BLaER1 treated with 17β-estradiol and CSF1 and Interleukin-3, amounts not matched to agents 10 nM and 100 nM (cell line): ENCODE data around the gene TAGLN3.
A peak's percentile ranks its signal among the peaks of the same experiment; 100 is the strongest.

Experiments used
- H3K27ac ChIP-seq, 11 experiments: shearing (Covaris generic); formaldehyde crosslinking; 2 replicates each; pipeline ENCODE4 v1.8.1; 2022
- H3K27me3 ChIP-seq, 11 experiments: shearing (Covaris generic); formaldehyde crosslinking; 2 replicates each; pipeline ENCODE4 v1.8.1; 2022
- H3K36me3 ChIP-seq, 11 experiments: shearing (Covaris generic); formaldehyde crosslinking; 2 replicates each; pipeline ENCODE4 v1.8.1; 2022
- H3K4me1 ChIP-seq, 10 experiments: shearing (Covaris generic); formaldehyde crosslinking; 2 replicates each; pipeline ENCODE4 v1.8.1; 2022
- H3K4me2 ChIP-seq, 11 experiments: shearing (Covaris generic); formaldehyde crosslinking; 2 replicates each; pipeline ENCODE4 v1.8.1; 2022
- H3K4me3 ChIP-seq, 10 experiments: shearing (Covaris generic); formaldehyde crosslinking; 2 replicates each; pipeline ENCODE4 v1.8.1; 2022
- H3K9ac ChIP-seq, 11 experiments: shearing (Covaris generic); formaldehyde crosslinking; 2 replicates each; pipeline ENCODE4 v1.8.1; 2022
- H3K9me3 ChIP-seq, 11 experiments: shearing (Covaris generic); formaldehyde crosslinking; replicated peaks in 1 of 11; 2 replicates each; pipeline ENCODE4 v1.8.1; 2022
- H4K20me1 ChIP-seq, 11 experiments: shearing (Covaris generic); formaldehyde crosslinking; 2 replicates each; pipeline ENCODE4 v1.8.1; 2022
- Cebpa-rat ChIP-seq, 11 experiments: shearing (Covaris generic); IDR thresholded peaks; 2 replicates each; pipeline ENCODE4 v1.8.1; 2022

TAGLN3 gene

GRCh38 chr3:111984636-111985298 lies 14.0 kb upstream of the TAGLN3 start:
- Histone ChIP-seq H3K4me3 (no peak overlapping the region), H3K4me1 (peaks cover 12 to 25% (median 22%) of the 10 kb centered on the region in 10 experiments), H3K4me2 (no peak overlapping the region), H3K27ac (no peak overlapping the region), H4K20me1 (peaks cover 5 to 69% (median 23%) of the 10 kb centered on the region in 11 experiments; a peak in 16 of 22 replicates), H3K36me3 (peaks cover 25 to 84% (median 51%) of the 10 kb centered on the region in 11 experiments), H3K27me3 (no peaks in the 10 kb centered on the region), H3K9me3 (no peaks in the 10 kb centered on the region), H3K9ac (no peak overlapping the region)
- TF ChIP-seq Cebpa-rat (IDR thresholded peaks at IDR 0.05) = no peak

GRCh38 chr3:111986800-111987199 lies 11.9 kb upstream of the TAGLN3 start:
- no peak overlapping the region for H3K4me2 ChIP-seq
- no peak overlapping the region for H3K4me3 ChIP-seq
- H3K4me1 ChIP-seq = peaks cover 0 to 5% (median 2%) of the 10 kb centered on the region in 10 experiments; a peak in 7 of 20 replicates
- TF ChIP-seq Cebpa-rat (IDR thresholded peaks at IDR 0.05) = no peak
- H3K9me3 ChIP-seq = no peaks in the 10 kb centered on the region
- H3K9ac ChIP-seq = no peak overlapping the region
- H3K27ac ChIP-seq = no peak overlapping the region
- H3K27me3 ChIP-seq = no peaks in the 10 kb centered on the region
- peaks cover 5 to 58% (median 19%) of the 10 kb centered on the region in 11 experiments; a peak in 15 of 22 replicates for H4K20me1 ChIP-seq
- H3K36me3 ChIP-seq = peaks cover 38 to 91% (median 64%) of the 10 kb centered on the region in 11 experiments

- Histone ChIP-seq H4K20me1 (peaks cover 5 to 50% (median 17%) of the 10 kb centered on the region in 11 experiments; a peak in 15 of 22 replicates), H3K27ac (no peak overlapping the region), H3K27me3 (no peaks in the 10 kb centered on the region), H3K4me2 (no peak overlapping the region), H3K9me3 (no peaks in the 10 kb centered on the region), H3K36me3 (peaks cover 51 to 89% (median 71%) of the 10 kb centered on the region in 11 experiments), H3K9ac (no peak overlapping the region), H3K4me1 (no peaks in the 10 kb centered on the region), H3K4me3 (no peak overlapping the region)
- TF ChIP-seq Cebpa-rat (IDR thresholded peaks at IDR 0.05) = no peak
These were observed 9.6 kb upstream of the TAGLN3 start for GRCh38 chr3:111989061-111989678.

- H3K27me3 ChIP-seq = peaks cover 10 to 15% (median 14%) of the 10 kb centered on the region in 11 experiments
- peaks cover 32 to 58% (median 39%) of the 10 kb centered on the region in 11 experiments for H3K36me3 ChIP-seq
- H3K4me3 ChIP-seq = no peak overlapping the region
- no peaks in the 10 kb centered on the region for H3K9me3 ChIP-seq
- H3K4me2 ChIP-seq = no peak overlapping the region
- TF ChIP-seq Cebpa-rat (IDR thresholded peaks at IDR 0.05) = no peak
- no peak overlapping the region for H3K9ac ChIP-seq
- H3K27ac ChIP-seq = no peak overlapping the region
- peaks cover 0 to 16% (median 12%) of the 10 kb centered on the region in 11 experiments; a peak in 12 of 22 replicates for H4K20me1 ChIP-seq
- no peaks in the 10 kb centered on the region for H3K4me1 ChIP-seq
These were observed 5.7 kb upstream of the TAGLN3 start for GRCh38 chr3:111993038-111993437.

GRCh38 chr3:111999484-112000324 lies 982 bp downstream of the TAGLN3 start:
- Histone ChIP-seq H3K36me3 (0 out of 22 replicates have a peak, but pooled peaks cover 0 to 6% (median 0%) of the 10 kb centered on the region in 11 experiments), H3K4me3 (peak overlapping the region in 4 of 10 experiments; percentile 5 to 40 (median 28); a peak in 3 of 20 replicates), H3K4me2 (peak overlapping the region; percentile 1 to 45 (median 35); a peak in 16 of 22 replicates), H3K9me3 (peaks cover 0 to 7% (median 0%) of the 10 kb centered on the region in 11 experiments; a peak in 2 of 22 replicates), H3K27ac (no peak overlapping the region), H3K27me3 (peaks cover 43 to 56% (median 50%) of the 10 kb centered on the region in 11 experiments), H4K20me1 (peaks cover 0 to 6% (median 0%) of the 10 kb centered on the region in 11 experiments; a peak in 1 of 22 replicates), H3K4me1 (peaks cover 10 to 19% (median 13%) of the 10 kb centered on the region in 10 experiments; a peak in 16 of 20 replicates), H3K9ac (no peak overlapping the region)
- no peak for TF ChIP-seq Cebpa-rat (IDR thresholded peaks at IDR 0.05)

- 0 out of 22 replicates have a peak, but pooled peaks cover 0 to 2% (median 0%) of the 10 kb centered on the region in 11 experiments for H3K36me3 ChIP-seq
- H3K27me3 ChIP-seq = peaks cover 43 to 56% (median 50%) of the 10 kb centered on the region in 11 experiments
- peaks cover 0 to 7% (median 0%) of the 10 kb centered on the region in 11 experiments; a peak in 2 of 22 replicates for H3K9me3 ChIP-seq
- H3K9ac ChIP-seq = no peak overlapping the region
- H4K20me1 ChIP-seq = peaks cover 0 to 6% (median 0%) of the 10 kb centered on the region in 11 experiments; a peak in 1 of 22 replicates
- H3K4me1 ChIP-seq = peaks cover 10 to 19% (median 13%) of the 10 kb centered on the region in 10 experiments; a peak in 16 of 20 replicates
- no peak overlapping the region for H3K4me2 ChIP-seq
- H3K4me3 ChIP-seq = no peak overlapping the region
- no peak overlapping the region for H3K27ac ChIP-seq
- no peak for TF ChIP-seq Cebpa-rat (IDR thresholded peaks at IDR 0.05)
These were observed 1.6 kb downstream of the TAGLN3 start for GRCh38 chr3:112000367-112000771.

GRCh38 chr3:112000966-112001365 lies 2.2 kb downstream of the TAGLN3 start:
- Histone ChIP-seq H3K4me3 (no peak overlapping the region), H3K4me2 (no peak overlapping the region), H3K9ac (no peak overlapping the region), H3K27me3 (peaks cover 43 to 56% (median 50%) of the 10 kb centered on the region in 11 experiments), H3K9me3 (peaks cover 0 to 7% (median 0%) of the 10 kb centered on the region in 11 experiments; a peak in 2 of 22 replicates), H3K27ac (no peak overlapping the region), H3K36me3 (no peaks in the 10 kb centered on the region), H4K20me1 (peaks cover 0 to 6% (median 0%) of the 10 kb centered on the region in 11 experiments; a peak in 1 of 22 replicates), H3K4me1 (peaks cover 10 to 19% (median 13%) of the 10 kb centered on the region in 10 experiments; a peak in 16 of 20 replicates)
- no peak for TF ChIP-seq Cebpa-rat (IDR thresholded peaks at IDR 0.05)

GRCh38 chr3:112001526-112001925 lies 2.8 kb downstream of the TAGLN3 start:
- Histone ChIP-seq H3K4me1 (peaks cover 10 to 19% (median 13%) of the 10 kb centered on the region in 10 experiments; a peak in 16 of 20 replicates), H3K4me3 (no peak overlapping the region), H3K27me3 (peaks cover 43 to 56% (median 50%) of the 10 kb centered on the region in 11 experiments), H3K9ac (no peak overlapping the region), H3K9me3 (peaks cover 0 to 7% (median 0%) of the 10 kb centered on the region in 11 experiments; a peak in 2 of 22 replicates), H3K36me3 (no peaks in the 10 kb centered on the region), H3K27ac (no peak overlapping the region), H3K4me2 (no peak overlapping the region), H4K20me1 (peaks cover 0 to 6% (median 0%) of the 10 kb centered on the region in 11 experiments; a peak in 1 of 22 replicates)
- TF ChIP-seq Cebpa-rat (IDR thresholded peaks at IDR 0.05) = no peak
